ENCODE data around the gene FADS1.

DNA sequence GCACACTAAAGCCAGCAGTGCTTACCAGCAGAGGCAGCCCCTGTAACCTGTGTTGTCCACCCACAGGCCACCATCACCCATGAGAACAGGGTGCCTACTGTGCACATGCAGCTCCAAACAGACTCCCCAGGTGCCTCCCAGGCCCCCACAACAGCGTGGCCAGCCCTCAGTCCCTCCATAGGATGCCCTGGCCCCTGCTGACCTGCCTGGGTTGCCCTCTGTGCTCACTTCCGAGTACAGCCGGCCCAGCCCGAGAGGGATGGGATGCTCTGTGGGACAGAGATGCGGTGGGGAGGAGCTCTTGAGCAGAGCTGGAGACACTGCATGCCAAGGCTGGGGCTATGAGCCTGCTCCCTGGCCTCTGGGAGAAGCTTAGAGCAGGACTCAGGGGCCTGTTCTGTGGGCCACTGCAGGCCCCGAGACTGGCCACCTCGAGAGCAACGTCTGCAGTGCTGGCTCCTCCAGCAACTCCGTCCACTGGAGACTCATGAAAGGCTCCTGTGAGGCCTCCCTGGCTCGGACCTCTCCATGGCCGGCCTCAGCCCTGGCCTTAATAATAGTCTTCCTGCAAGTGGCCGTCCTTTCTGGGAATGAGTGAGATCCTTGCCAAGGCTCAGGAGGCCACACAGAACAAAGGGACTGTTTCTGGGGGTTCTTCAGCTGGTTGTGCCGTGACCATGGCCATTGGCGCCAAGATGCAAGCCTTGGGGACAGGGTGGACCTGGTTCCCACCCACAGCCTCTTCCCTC lies 38.3 kb upstream of the FADS1 start:
- TF ChIP-seq, protein P1, sequence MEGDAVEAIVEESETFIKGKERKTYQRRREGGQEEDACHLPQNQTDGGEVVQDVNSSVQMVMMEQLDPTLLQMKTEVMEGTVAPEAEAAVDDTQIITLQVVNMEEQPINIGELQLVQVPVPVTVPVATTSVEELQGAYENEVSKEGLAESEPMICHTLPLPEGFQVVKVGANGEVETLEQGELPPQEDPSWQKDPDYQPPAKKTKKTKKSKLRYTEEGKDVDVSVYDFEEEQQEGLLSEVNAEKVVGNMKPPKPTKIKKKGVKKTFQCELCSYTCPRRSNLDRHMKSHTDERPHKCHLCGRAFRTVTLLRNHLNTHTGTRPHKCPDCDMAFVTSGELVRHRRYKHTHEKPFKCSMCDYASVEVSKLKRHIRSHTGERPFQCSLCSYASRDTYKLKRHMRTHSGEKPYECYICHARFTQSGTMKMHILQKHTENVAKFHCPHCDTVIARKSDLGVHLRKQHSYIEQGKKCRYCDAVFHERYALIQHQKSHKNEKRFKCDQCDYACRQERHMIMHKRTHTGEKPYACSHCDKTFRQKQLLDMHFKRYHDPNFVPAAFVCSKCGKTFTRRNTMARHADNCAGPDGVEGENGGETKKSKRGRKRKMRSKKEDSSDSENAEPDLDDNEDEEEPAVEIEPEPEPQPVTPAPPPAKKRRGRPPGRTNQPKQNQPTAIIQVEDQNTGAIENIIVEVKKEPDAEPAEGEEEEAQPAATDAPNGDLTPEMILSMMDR (conservative IDR thresholded peaks at IDR 0.05 in 1 of 2, IDR thresholded peaks at IDR 0.05 in 1 of 2; ENCODE audit: low read depth in 1 of 2, low read length in 2 of 2) = no peak
- TF ChIP-seq EZH2 (IDR thresholded peaks at IDR 0.05; ENCODE audit: low read length, missing control alignments) = no peak
